Right atrium auricular region (tissue), 2 donors: Measurements from ENCODE around the gene ZNF521. TPM values are rescaled to one million over a fixed set of nuclear protein-coding genes. Genes with fewer than 3 reads are reported as not detected.

Experiments used
- DNase-seq: peaks from one replicate; pipeline ENCODE4 v3.0.0-alpha.2; 2019; ENCODE audit warnings: low spot score
- H3K27ac ChIP-seq, 2 donors: fragments of 200-600 bp; sonication (generic); 1 replicate in 1 of 2; 2 replicates in 1 of 2; pipeline ENCODE4 v1.5.1; 2016 to 2019
- H3K27me3 ChIP-seq, 2 donors: fragments of 200-600 bp; sonication (generic); one replicate each; pipeline versions ENCODE4 v1.5.1 to v1.6.0; 2017 to 2019
- H3K36me3 ChIP-seq: fragments of 200-600 bp; sonication (generic); one replicate; pipeline ENCODE4 v1.5.1; 2016
- H3K4me1 ChIP-seq, 2 donors: fragments of 200-600 bp; sonication (generic); one replicate each; pipeline versions ENCODE4 v1.5.1 to v1.6.0; 2017 to 2019
- H3K4me3 ChIP-seq, 2 donors: fragments of 200-600 bp; sonication (generic); 1 replicate in 1 of 2; 2 replicates in 1 of 2; pipeline ENCODE4 v1.5.1; 2017 to 2019; ENCODE audit warnings: mild to moderate bottlenecking in 1 of 2, moderate library complexity in 1 of 2
- H3K9me3 ChIP-seq, 2 donors: fragments of 200-600 bp; sonication (generic); one replicate each; pipeline ENCODE4 v1.5.1; 2019
- total RNA-seq, 2 donors: library from RNA; depleted of rRNA; stranded (reverse); fragments of >200 nt; gene quantifications; one replicate each; pipeline ENCODE4 v1.1.0, GENCODE V29; 2016
- TF ChIP-seq, protein P1 (sequence below), 2 donors: fragments of 200-600 bp; sonication (generic); IDR thresholded peaks; one replicate each; pipeline ENCODE4 v1.5.1; 2019; ENCODE audit warnings: antibody characterized with exemption in 2 of 2

The ZNF521 gene
- total RNA-seq, 2 donors from 2014 or later = 36.1 to 37.5 TPM

DNA sequence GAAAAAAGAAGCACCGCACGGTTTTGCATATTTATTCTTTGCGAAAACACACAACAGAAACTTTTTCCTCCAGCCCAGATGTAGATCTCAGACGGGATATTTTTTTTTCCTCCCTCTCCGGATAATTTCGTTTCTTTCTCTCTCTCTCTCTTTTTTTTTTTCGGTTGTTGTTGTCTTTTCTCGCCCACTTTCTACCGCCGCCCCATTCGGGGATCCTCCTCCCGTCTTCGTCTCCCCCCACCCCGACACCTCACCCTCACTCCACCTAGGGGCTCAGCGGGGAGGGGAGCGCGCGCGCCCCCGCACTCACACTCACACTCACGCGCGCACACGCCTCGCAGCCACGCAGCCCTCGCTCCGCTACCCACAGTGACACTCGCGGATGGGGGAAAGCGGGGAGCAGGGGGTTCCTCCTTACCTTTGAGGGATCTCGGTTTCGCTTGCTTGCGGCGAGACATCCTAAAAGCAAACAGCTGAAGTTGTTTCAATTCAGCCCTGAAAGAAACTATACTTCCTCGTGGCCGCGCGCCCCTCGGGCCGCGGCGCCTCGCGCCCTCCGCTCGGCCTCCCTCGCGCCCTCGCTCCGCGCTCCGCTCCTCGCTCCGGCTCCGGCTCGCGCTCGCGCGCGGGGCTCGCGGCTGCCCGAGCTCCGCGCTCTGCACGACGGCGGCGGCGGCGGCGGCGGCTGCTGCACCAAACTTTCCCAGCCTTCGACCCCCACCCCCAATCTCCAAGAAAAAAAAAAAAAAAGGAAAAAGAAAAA is 1.3 kb downstream of the ZNF521 start:
- no peak for DNase-seq

GRCh38 chr18:25349926-25350487 is 2.0 kb downstream of the ZNF521 start:
- Histone ChIP-seq H3K4me1 (peaks cover 0 to 40% of the 10 kb centered on the region in 2 donors), H3K27me3 (no peaks in the 10 kb centered on the region), H3K4me3 (peak overlapping the region; percentile 76 to 79), H3K27ac (peak overlapping the region; percentile 97 to 98), H3K36me3 (no peaks in the 10 kb centered on the region), H3K9me3 (no peaks in the 10 kb centered on the region)
- no peak for DNase-seq
- TF ChIP-seq, protein P1, sequence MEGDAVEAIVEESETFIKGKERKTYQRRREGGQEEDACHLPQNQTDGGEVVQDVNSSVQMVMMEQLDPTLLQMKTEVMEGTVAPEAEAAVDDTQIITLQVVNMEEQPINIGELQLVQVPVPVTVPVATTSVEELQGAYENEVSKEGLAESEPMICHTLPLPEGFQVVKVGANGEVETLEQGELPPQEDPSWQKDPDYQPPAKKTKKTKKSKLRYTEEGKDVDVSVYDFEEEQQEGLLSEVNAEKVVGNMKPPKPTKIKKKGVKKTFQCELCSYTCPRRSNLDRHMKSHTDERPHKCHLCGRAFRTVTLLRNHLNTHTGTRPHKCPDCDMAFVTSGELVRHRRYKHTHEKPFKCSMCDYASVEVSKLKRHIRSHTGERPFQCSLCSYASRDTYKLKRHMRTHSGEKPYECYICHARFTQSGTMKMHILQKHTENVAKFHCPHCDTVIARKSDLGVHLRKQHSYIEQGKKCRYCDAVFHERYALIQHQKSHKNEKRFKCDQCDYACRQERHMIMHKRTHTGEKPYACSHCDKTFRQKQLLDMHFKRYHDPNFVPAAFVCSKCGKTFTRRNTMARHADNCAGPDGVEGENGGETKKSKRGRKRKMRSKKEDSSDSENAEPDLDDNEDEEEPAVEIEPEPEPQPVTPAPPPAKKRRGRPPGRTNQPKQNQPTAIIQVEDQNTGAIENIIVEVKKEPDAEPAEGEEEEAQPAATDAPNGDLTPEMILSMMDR (IDR thresholded peaks at IDR 0.05) = no peak

More for the DNA sequence above, 1.3 kb downstream of the ZNF521 start:
- TF ChIP-seq, protein P1 (IDR thresholded peaks at IDR 0.05) = no peak
- H3K4me1 ChIP-seq = peaks cover 0 to 33% of the 10 kb centered on the region in 2 donors
- H3K9me3 ChIP-seq = no peaks in the 10 kb centered on the region
- no peaks in the 10 kb centered on the region for H3K27me3 ChIP-seq
- H3K36me3 ChIP-seq = no peaks in the 10 kb centered on the region
- peak overlapping the region; percentile 97 to 98 for H3K27ac ChIP-seq
- H3K4me3 ChIP-seq = peak overlapping the region; percentile 76 to 79

GRCh38 chr18:25349131-25349925 is 2.6 kb downstream of the ZNF521 start:
- TF ChIP-seq, protein P1 (IDR thresholded peaks at IDR 0.05) = peak in 1 of 2 donors; percentile 10
- Histone ChIP-seq H3K36me3 (no peaks in the 10 kb centered on the region), H3K4me3 (peak overlapping the region; percentile 76 to 79), H3K4me1 (peaks cover 0 to 47% of the 10 kb centered on the region in 2 donors), H3K27ac (peak overlapping the region; percentile 97 to 98), H3K27me3 (no peaks in the 10 kb centered on the region), H3K9me3 (no peaks in the 10 kb centered on the region)
- no peak for DNase-seq

DNA sequence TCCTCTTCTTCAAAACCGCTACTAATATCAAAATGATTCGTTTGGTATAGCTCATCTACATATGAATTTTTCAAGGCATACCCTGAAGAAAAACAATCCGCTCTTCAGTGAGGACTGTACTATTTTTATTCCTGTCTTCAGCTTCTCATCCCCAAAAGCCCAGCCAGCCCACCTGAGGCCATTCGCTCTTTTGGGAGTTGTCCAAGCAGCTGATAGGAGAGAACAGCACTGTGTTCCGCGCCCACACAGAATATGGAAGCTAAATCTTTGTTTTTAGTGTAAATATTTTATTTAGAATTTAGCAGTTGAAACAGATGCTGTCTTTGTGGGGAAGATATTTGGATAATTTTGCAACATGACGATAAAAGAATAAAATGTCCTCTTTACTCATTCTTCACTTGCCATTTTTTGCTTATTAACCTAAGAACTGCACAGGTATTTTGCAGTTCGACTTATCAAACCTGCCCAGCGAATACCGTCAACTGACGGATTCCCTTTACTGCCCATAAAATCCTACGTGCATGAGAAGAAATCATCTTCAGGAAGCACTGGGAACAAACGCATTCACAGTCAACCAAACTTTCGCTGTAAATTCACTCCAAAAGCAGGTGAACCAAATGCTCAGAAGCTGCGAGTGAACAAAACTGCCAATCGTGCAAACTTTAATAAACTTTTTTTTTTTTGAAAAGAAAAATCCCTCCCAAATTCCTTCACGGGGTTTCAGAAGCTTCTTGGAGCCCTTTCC is 3.4 kb downstream of the ZNF521 start:
- Histone ChIP-seq H3K4me3 (peak overlapping the region; percentile 76 to 79), H3K27me3 (no peaks in the 10 kb centered on the region), H3K27ac (peak overlapping the region; percentile 97 to 98), H3K36me3 (no peaks in the 10 kb centered on the region), H3K4me1 (peaks cover 0 to 54% of the 10 kb centered on the region in 2 donors), H3K9me3 (no peaks in the 10 kb centered on the region)
- TF ChIP-seq, protein P1 (IDR thresholded peaks at IDR 0.05) = no peak
- no peak for DNase-seq

DNA sequence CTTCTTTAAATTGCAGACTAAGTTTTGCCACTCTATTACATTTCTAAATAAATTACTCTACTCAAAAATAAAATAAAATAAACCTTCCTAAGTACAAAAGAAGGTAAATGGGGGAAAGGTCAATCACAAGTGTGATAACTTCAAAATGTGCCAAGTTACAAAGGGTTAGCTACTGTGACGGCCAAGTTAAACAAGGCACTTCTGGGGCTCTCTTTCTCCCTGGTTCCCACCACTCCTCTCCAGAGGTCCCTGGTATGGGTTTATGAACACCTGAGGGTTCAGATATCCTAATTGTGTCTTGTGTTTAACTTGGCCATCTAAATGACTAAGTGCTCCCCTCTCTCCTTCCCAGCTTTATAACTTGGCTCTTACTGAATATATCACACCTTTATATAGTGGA is 5.4 kb downstream of the ZNF521 start:
- H3K9me3 ChIP-seq = no peaks in the 10 kb centered on the region
- no peak overlapping the region for H3K4me3 ChIP-seq
- no peaks in the 10 kb centered on the region for H3K27me3 ChIP-seq
- peaks cover 0 to 55% of the 10 kb centered on the region in 2 donors for H3K4me1 ChIP-seq
- H3K36me3 ChIP-seq = no peaks in the 10 kb centered on the region
- TF ChIP-seq, protein P1 (IDR thresholded peaks at IDR 0.05) = no peak
- no peak for DNase-seq
- H3K27ac ChIP-seq = peak overlapping the region; percentile 97 to 98
